Measurements from ENCODE around the gene TRIM54. TPM values are rescaled to one million over a fixed set of nuclear protein-coding genes. Genes with fewer than 3 reads are reported as not detected.

Gene TRIM54
- total RNA-seq, 1 experiment from 2014 or later = 0.99 TPM

GRCh38 chr2:27237341-27237945, 44.8 kb upstream of the TRIM54 start:
- DNase-seq = no peak
- intact Hi-C loops (cut with micrococcal nuclease; ENCODE audit: unreplicated experiment) = no loop called here
- Mint-ChIP-seq H3K9me3 (ENCODE audit: low read depth, unreplicated experiment) (no peaks in the 10 kb centered on the region), H3K27ac (ENCODE audit: unreplicated experiment) (no peak overlapping the region), H3K4me1 (ENCODE audit: low read depth, unreplicated experiment) (no peaks in the 10 kb centered on the region), H3K27me3 (ENCODE audit: unreplicated experiment) (no peaks in the 10 kb centered on the region), H3K4me3 (ENCODE audit: low read depth, unreplicated experiment) (no peak overlapping the region), H3K36me3 (ENCODE audit: insufficient read depth, unreplicated experiment) (peaks cover 51% of the 10 kb centered on the region)
- no TSS peak for BruUV-seq (replicated peaks)
- CTCF ChIA-PET = no interaction called here
- no peak for TF ChIP-seq CTCF (IDR thresholded peaks at IDR 0.05; ENCODE audit: unreplicated experiment)

- Mint-ChIP-seq H3K36me3 (ENCODE audit: insufficient read depth, unreplicated experiment) (peaks cover 51% of the 10 kb centered on the region), H3K27me3 (ENCODE audit: unreplicated experiment) (no peaks in the 10 kb centered on the region), H3K4me3 (ENCODE audit: low read depth, unreplicated experiment) (no peak overlapping the region), H3K9me3 (ENCODE audit: low read depth, unreplicated experiment) (no peaks in the 10 kb centered on the region), H3K4me1 (ENCODE audit: low read depth, unreplicated experiment) (no peaks in the 10 kb centered on the region), H3K27ac (ENCODE audit: unreplicated experiment) (no peak overlapping the region)
- intact Hi-C loops (cut with micrococcal nuclease; ENCODE audit: unreplicated experiment) = no loop called here
- no peak for TF ChIP-seq CTCF (IDR thresholded peaks at IDR 0.05; ENCODE audit: unreplicated experiment)
- no TSS peak for BruUV-seq (replicated peaks)
- CTCF ChIA-PET = no interaction called here
- DNase-seq = no peak
Observed at GRCh38 chr2:27238976-27239375, 43.3 kb upstream of the TRIM54 start.

GRCh38 chr2:27240406-27240805, 41.8 kb upstream of the TRIM54 start:
- DNase-seq = no peak
- intact Hi-C loops (cut with micrococcal nuclease; ENCODE audit: unreplicated experiment) = no loop called here
- Mint-ChIP-seq H3K9me3 (ENCODE audit: low read depth, unreplicated experiment) (no peaks in the 10 kb centered on the region), H3K27ac (ENCODE audit: unreplicated experiment) (no peak overlapping the region), H3K36me3 (ENCODE audit: insufficient read depth, unreplicated experiment) (peaks cover 43% of the 10 kb centered on the region), H3K4me3 (ENCODE audit: low read depth, unreplicated experiment) (no peak overlapping the region), H3K27me3 (ENCODE audit: unreplicated experiment) (no peaks in the 10 kb centered on the region), H3K4me1 (ENCODE audit: low read depth, unreplicated experiment) (no peaks in the 10 kb centered on the region)
- BruUV-seq (replicated peaks) = no TSS peak
- CTCF ChIA-PET = no interaction called here
- TF ChIP-seq CTCF (IDR thresholded peaks at IDR 0.05; ENCODE audit: unreplicated experiment) = no peak

- Mint-ChIP-seq H3K4me3 (ENCODE audit: low read depth, unreplicated experiment) (no peak overlapping the region), H3K27me3 (ENCODE audit: unreplicated experiment) (peaks cover under 1% of the 10 kb centered on the region), H3K9me3 (ENCODE audit: low read depth, unreplicated experiment) (no peaks in the 10 kb centered on the region), H3K4me1 (ENCODE audit: low read depth, unreplicated experiment) (no peaks in the 10 kb centered on the region), H3K36me3 (ENCODE audit: insufficient read depth, unreplicated experiment) (peaks cover 34% of the 10 kb centered on the region), H3K27ac (ENCODE audit: unreplicated experiment) (no peak overlapping the region)
- DNase-seq = no peak
- intact Hi-C loops (cut with micrococcal nuclease; ENCODE audit: unreplicated experiment) = no loop called here
- BruUV-seq (replicated peaks) = no TSS peak
- TF ChIP-seq CTCF (IDR thresholded peaks at IDR 0.05; ENCODE audit: unreplicated experiment) = no peak
- CTCF ChIA-PET = no interaction called here
Observed at GRCh38 chr2:27241761-27242613, 40.2 kb upstream of the TRIM54 start.

All from Calu3 (cell line).